HepG2 (cell line): ENCODE results near the gene CLRN2. TPM values are rescaled to one million over a fixed set of nuclear protein-coding genes. Genes with fewer than 3 reads are reported as not detected.
A peak's percentile ranks its signal among the peaks of the same experiment; 100 is the strongest.

Experiments
- ATAC-seq: fragments of 200-7000 bp; cut with Tn5 transposase; 3 replicates; pipeline ENCODE4 v1.9.1; 2020; ENCODE audit warnings: mild to moderate bottlenecking, moderate library complexity
- BruUV-seq: library from RNA; stranded (reverse); fragments of 400-500 nt; replicated peaks from 2 replicates; lab custom pipeline; 2021; lab: Mats Ljungman, UMichigan
- CTCF ChIA-PET: fragments of 300-600 bp; formaldehyde crosslinking; extraction: SDS; loops from one replicate; lab custom pipeline; 2021; ENCODE audit warnings: low total read pairs, inconsistent platforms, low intra/inter-chr PET ratio; lab: Yijun Ruan, JAX
- POLR2A ChIA-PET: fragments of 350-600 bp; sonication (Branson Sonifier 250); formaldehyde crosslinking; loops from one replicate; lab custom pipeline; 2020; ENCODE audit warnings: antibody characterized with exemption, inconsistent platforms; lab: Yijun Ruan, JAX
- DNase-seq: peaks from one replicate; pipeline ENCODE4 v3.0.0-alpha.2; 2015; ENCODE audit warnings: low spot score
- FAIRE-seq: peaks from 3 replicates; lab custom pipeline; 2011; peaks lifted over from hg19 to GRCh38; lab: Jason Lieb, UNC
- H2AFZ ChIP-seq: one replicate; pipeline ENCODE4 v1.6.1; 2011; ENCODE audit warnings: low read length, inconsistent platforms
- H3K27ac ChIP-seq: fragments of 300-600 bp; 3 replicates; pipeline ENCODE4 v1.8.0; 2011; ENCODE audit warnings: mixed run types, mild to moderate bottlenecking, mixed read lengths, low read length, inconsistent platforms; ENCODE audit not compliant: insufficient read depth; ENCODE audit errors: extremely low read length
- H3K27me3 ChIP-seq, 2 experiments: fragments of 200-600 bp in 1 of 2; 2 replicates in 1 of 2; 3 replicates in 1 of 2; pipeline versions ENCODE4 v1.6.0 to v1.8.0; 2011; ENCODE audit warnings: low read length in 2 of 2, mild to moderate bottlenecking in 2 of 2, moderate library complexity in 2 of 2, inconsistent platforms in 1 of 2; ENCODE audit not compliant: insufficient read depth in 2 of 2, control insufficient read depth in 1 of 2
- H3K36me3 ChIP-seq, 2 experiments: fragments of 200-600 bp in 1 of 2; replicated peaks in 1 of 2; 2 replicates in 1 of 2; 3 replicates in 1 of 2; pipeline versions ENCODE4 v1.5.1 to v1.8.0; 2011; ENCODE audit warnings: low read length in 2 of 2, inconsistent platforms in 1 of 2; ENCODE audit not compliant: insufficient read depth in 2 of 2, control insufficient read depth in 1 of 2
- H3K4me1 ChIP-seq: 2 replicates; pipeline ENCODE4 v1.5.1; 2012; ENCODE audit warnings: low read length, inconsistent platforms; ENCODE audit not compliant: insufficient read depth
- H3K4me2 ChIP-seq: 2 replicates; pipeline ENCODE4 v1.6.0; 2011; ENCODE audit warnings: low read depth, low read length, inconsistent platforms
- H3K4me3 ChIP-seq, 3 experiments: fragments of 200-600 bp in 1 of 3; sonication (generic), shearing (Covaris generic) in 1 of 3; replicated peaks in 1 of 3; 2 replicates each; pipeline ENCODE4 v1.5.1; 2011 to 2016; ENCODE audit warnings: low read length in 3 of 3, inconsistent platforms in 2 of 3, low read depth in 2 of 3, mild to moderate bottlenecking in 2 of 3, control low read depth in 1 of 3, mixed read lengths in 1 of 3; ENCODE audit not compliant: insufficient read depth in 1 of 3
- H3K79me2 ChIP-seq: one replicate; pipeline ENCODE4 v1.6.1; 2011; ENCODE audit warnings: low read length, inconsistent platforms; ENCODE audit not compliant: insufficient read depth
- H3K9ac ChIP-seq: 2 replicates; pipeline ENCODE4 v1.6.0; 2011; ENCODE audit warnings: mild to moderate bottlenecking, low read depth, low read length, inconsistent platforms; ENCODE audit not compliant: insufficient read depth
- H3K9me3 ChIP-seq: 2 replicates; pipeline ENCODE4 v1.5.1; 2012; ENCODE audit warnings: mild to moderate bottlenecking, low read length
- H4K20me1 ChIP-seq: 2 replicates; pipeline ENCODE4 v1.6.0; 2011; ENCODE audit warnings: inconsistent platforms, mild to moderate bottlenecking, low read length, moderate library complexity; ENCODE audit not compliant: insufficient read depth
- HNF4A ChIP-seq: sonication (generic); formaldehyde crosslinking; IDR thresholded peaks from 2 replicates; pipeline ENCODE4 v1.4.0; 2020; ENCODE audit warnings: missing genetic modification reagents
- HNF4G ChIP-seq, 2 experiments: sonication (generic) in 1 of 2; formaldehyde crosslinking in 1 of 2; IDR thresholded peaks; 2 replicates each; pipeline versions ENCODE4 v1.4.0 to v1.6.1; 2011 to 2020; ENCODE audit warnings: borderline replicate concordance in 2 of 2, low read depth in 2 of 2, mild to moderate bottlenecking in 2 of 2, low read length in 1 of 2, missing genetic modification reagents in 1 of 2, moderate library complexity in 1 of 2
- KMT2B ChIP-seq: IDR thresholded peaks from 2 replicates; pipeline ENCODE4 v1.6.1; 2016; ENCODE audit warnings: missing genetic modification reagents, missing compliant biosample characterization
- MED1 ChIP-seq: sonication (generic); formaldehyde crosslinking; IDR thresholded peaks from 2 replicates; pipeline ENCODE4 v1.4.0; 2020; ENCODE audit warnings: missing genetic modification reagents
- MIER3 ChIP-seq: IDR thresholded peaks from 2 replicates; pipeline ENCODE4 v1.6.1; 2016; ENCODE audit warnings: missing compliant biosample characterization, borderline replicate concordance
- NR2C2 ChIP-seq: sonication (generic); formaldehyde crosslinking; IDR thresholded peaks from 2 replicates; pipeline ENCODE4 v1.4.0; 2020; ENCODE audit warnings: missing genetic modification reagents, mild to moderate bottlenecking, moderate library complexity, borderline replicate concordance
- NR2F1 ChIP-seq, 2 experiments: fragments of 450-650 bp in 1 of 2; formaldehyde crosslinking in 1 of 2; IDR thresholded peaks; 2 replicates each; pipeline versions ENCODE4 v1.5.0 to v1.6.1; 2016 to 2020; ENCODE audit warnings: mild to moderate bottlenecking in 1 of 2, missing compliant biosample characterization in 1 of 2, missing genetic modification reagents in 1 of 2, moderate library complexity in 1 of 2
- ZBTB10 ChIP-seq: sonication (generic); formaldehyde crosslinking; IDR thresholded peaks from 2 replicates; pipeline ENCODE4 v1.4.0; 2020; ENCODE audit warnings: missing genetic modification reagents, borderline replicate concordance
- ZNF12 ChIP-seq: sonication (generic); formaldehyde crosslinking; IDR thresholded peaks from 2 replicates; pipeline ENCODE4 v1.5.0; 2020; ENCODE audit warnings: missing genetic modification reagents
- ZNF362 ChIP-seq: sonication (generic); formaldehyde crosslinking; IDR thresholded peaks from 2 replicates; pipeline ENCODE4 v1.4.0; 2020; ENCODE audit warnings: missing genetic modification reagents, mild to moderate bottlenecking, borderline replicate concordance
- ZSCAN20 ChIP-seq: sonication (generic); formaldehyde crosslinking; IDR thresholded peaks from 2 replicates; pipeline ENCODE4 v1.4.0; 2020; ENCODE audit warnings: missing genetic modification reagents, mild to moderate bottlenecking, borderline replicate concordance
- WGBS: methylation state at CpG from one replicate; pipeline ENCODE4 v1.1.6; 2017; ENCODE audit warnings: low lambda C conversion rate; 5-methylcytosine and 5-hydroxymethylcytosine counted together
- in situ Hi-C: cut with HindIII; loops from 2 replicates; pipeline ENCODE4 v1.10.0; 2017; ENCODE audit warnings: low pct_unique_long_range_greater_than_20kb; ENCODE audit not compliant: extremely low pct_ligation_motif_present
- intact Hi-C: fragments of 100-400 bp; cut with micrococcal nuclease; formaldehyde crosslinking; loops from one replicate; pipeline ENCODE4 v1.10.0; 2022; ENCODE audit not compliant: unreplicated experiment
- polyA plus RNA-seq, 8 experiments: library from polyadenylated mRNA; depleted of rRNA in 3 of 8; stranded (reverse) in 7 of 8; unstranded in 1 of 8; fragments of >200 nt; fragmentation: Illumina TruSeq in 4 of 8; extraction: Trizol in 4 of 8; gene quantifications; 2 replicates each; pipeline versions ENCODE4 v1.2.1 to v1.2.3, GENCODE V29; 2011 to 2016; ENCODE audit warnings: low read depth in 4 of 8, missing spikeins in 1 of 8, mixed read lengths in 1 of 8; ENCODE audit not compliant: insufficient read depth in 1 of 8
- total RNA-seq, 5 experiments: library from RNA; depleted of rRNA; stranded (reverse); fragments of >200 nt; fragmentation: Illumina TruSeq; extraction: Trizol; gene quantifications; 2 replicates each; pipeline ENCODE4 v1.2.3, GENCODE V29; 2016; ENCODE audit warnings: low read depth in 1 of 5
- TF ChIP-seq, protein P1 (sequence below): sonication (generic); formaldehyde crosslinking; IDR thresholded peaks from 2 replicates; pipeline ENCODE4 v1.5.0; 2020; ENCODE audit warnings: missing genetic modification reagents

The CLRN2 gene
- total and polyA plus RNA-seq, 2 of the 13 experiments (the other 11 are each of a cell fraction or from before 2014, with no cell fraction given), result not detected

- H3K27me3 ChIP-seq, result no peaks in the 10 kb centered on the region
- intact Hi-C loops, result no loop called here
- no TSS peak for BruUV-seq
- FAIRE-seq, result no peak
- H3K4me1 ChIP-seq, result peaks cover 62% of the 10 kb centered on the region
- DNase-seq, result no peak
- H3K9ac ChIP-seq, result no peak overlapping the region
- no peaks in the 10 kb centered on the region for H3K79me2 ChIP-seq
- no peak overlapping the region for H3K4me3 ChIP-seq
- in situ Hi-C loops, result loop anchor here (10.0 to 25.0 kb wide), 2 partner anchors 250 to 458 kb away; partner anchors contain the start of gene LCORL
- H3K36me3 ChIP-seq, result no peaks in the 10 kb centered on the region
- TF ChIP-seq KMT2B, result no peak
- TF ChIP-seq, all 625 proteins: peak for 0
- H2AFZ ChIP-seq, result no peak overlapping the region
- no peaks in the 10 kb centered on the region for H4K20me1 ChIP-seq
- H3K4me2 ChIP-seq, result no peak overlapping the region
- POLR2A ChIA-PET, result interaction anchor here (1.3 kb wide), 1 partner anchor 22 kb away, joined by 4 read pairs; the partner anchor contains the start of gene LAP3
- WGBS, result 83% methylated on average over 4 of the region's 4 CpGs
- CTCF ChIA-PET, result no interaction called here
- H3K9me3 ChIP-seq, result no peaks in the 10 kb centered on the region
- no peak overlapping the region for H3K27ac ChIP-seq
- no peak for ATAC-seq
Measured at GRCh38 chr4:17554568-17554967, 39.6 kb downstream of the CLRN2 start.

- intact Hi-C loops (no loop called here), in situ Hi-C loops (loop anchor here (5.0 to 25.0 kb wide), 3 partner anchors 81 to 456 kb away; partner anchors contain the start of gene LCORL)
- Histone ChIP-seq H3K36me3 (no peaks in the 10 kb centered on the region), H3K9me3 (no peaks in the 10 kb centered on the region), H3K4me2 (peak overlapping the region; percentile 52), H3K4me1 (peaks cover 81% of the 10 kb centered on the region), H3K9ac (peak overlapping the region; percentile 31; the same call in 1 of the 2 replicates), H4K20me1 (no peaks in the 10 kb centered on the region), H3K4me3 (no peak overlapping the region), H2AFZ (no peak overlapping the region), H3K27ac (peak overlapping the region; percentile 90), H3K79me2 (no peaks in the 10 kb centered on the region), H3K27me3 (no peaks in the 10 kb centered on the region)
- POLR2A ChIA-PET, result interaction anchor here (1.2 kb wide), 1 partner anchor 58 kb away, joined by 4 read pairs; the partner anchor contains the start of gene MED28
- CTCF ChIA-PET, result no interaction called here
- no peak for ATAC-seq
- BruUV-seq, result no TSS peak
- no peak for FAIRE-seq
- DNase-seq, result peak; percentile 77
- TF ChIP-seq HNF4G (IDR thresholded peaks at IDR 0.05; ENCODE audit: borderline replicate concordance, low read depth, low read length), result peak; percentile 69; the same call in 1 of the 2 replicates
- TF ChIP-seq HNF4G (CRISPR knock-in tag; IDR thresholded peaks at IDR 0.05; ENCODE audit: borderline replicate concordance, low read depth), result no peak
- TF ChIP-seq ZBTB10, result peak; percentile 43; the same call in 1 of the 2 replicates
- TF ChIP-seq MIER3 (CRISPR knock-in tag), result no peak
- TF ChIP-seq, protein P1, sequence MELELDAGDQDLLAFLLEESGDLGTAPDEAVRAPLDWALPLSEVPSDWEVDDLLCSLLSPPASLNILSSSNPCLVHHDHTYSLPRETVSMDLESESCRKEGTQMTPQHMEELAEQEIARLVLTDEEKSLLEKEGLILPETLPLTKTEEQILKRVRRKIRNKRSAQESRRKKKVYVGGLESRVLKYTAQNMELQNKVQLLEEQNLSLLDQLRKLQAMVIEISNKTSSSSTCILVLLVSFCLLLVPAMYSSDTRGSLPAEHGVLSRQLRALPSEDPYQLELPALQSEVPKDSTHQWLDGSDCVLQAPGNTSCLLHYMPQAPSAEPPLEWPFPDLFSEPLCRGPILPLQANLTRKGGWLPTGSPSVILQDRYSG (CRISPR knock-in tag), result no peak
- TF ChIP-seq ZNF362, result peak; percentile 78; the same call in 1 of the 2 replicates
- 0 out of 2 replicates have a peak, but pooled peaks have one; percentile 21 for TF ChIP-seq NR2C2 (CRISPR knock-in tag)
- TF ChIP-seq HNF4A (CRISPR knock-in tag), result peak; percentile 31; the same call in 1 of the 2 replicates
- no peak for TF ChIP-seq ZSCAN20 (CRISPR knock-in tag)
- peak; percentile 41; the same call in 1 of the 2 replicates for TF ChIP-seq MED1 (CRISPR knock-in tag)
- TF ChIP-seq ZNF12 (CRISPR knock-in tag), result no peak
- TF ChIP-seq NR2F1 (CRISPR knock-in tag; IDR thresholded peaks at IDR 0.05), result 0 out of 4 replicates have a peak, but pooled peaks of 1 of the 2 experiments have one; percentile 28
Measured at GRCh38 chr4:17556498-17556897, 41.5 kb downstream of the CLRN2 start.
